DND-41 (cell line): Measurements from ENCODE around the gene TBC1D7.

Source experiments
- EZH2 ChIP-seq: IDR thresholded peaks from 3 replicates; pipeline ENCODE4 v1.6.1; 2012; ENCODE audit warnings: borderline replicate concordance, low read depth, mild to moderate bottlenecking, moderate library complexity, low read length, inconsistent platforms; ENCODE audit not compliant: severe bottlenecking
- TF ChIP-seq, protein P1 (sequence below): IDR thresholded peaks from 2 replicates; pipeline ENCODE4 v1.5.1; 2012; ENCODE audit warnings: borderline replicate concordance, low read length, moderate library complexity, mild to moderate bottlenecking; ENCODE audit not compliant: poor library complexity, severe bottlenecking; ENCODE audit errors: extremely low read depth

DNA sequence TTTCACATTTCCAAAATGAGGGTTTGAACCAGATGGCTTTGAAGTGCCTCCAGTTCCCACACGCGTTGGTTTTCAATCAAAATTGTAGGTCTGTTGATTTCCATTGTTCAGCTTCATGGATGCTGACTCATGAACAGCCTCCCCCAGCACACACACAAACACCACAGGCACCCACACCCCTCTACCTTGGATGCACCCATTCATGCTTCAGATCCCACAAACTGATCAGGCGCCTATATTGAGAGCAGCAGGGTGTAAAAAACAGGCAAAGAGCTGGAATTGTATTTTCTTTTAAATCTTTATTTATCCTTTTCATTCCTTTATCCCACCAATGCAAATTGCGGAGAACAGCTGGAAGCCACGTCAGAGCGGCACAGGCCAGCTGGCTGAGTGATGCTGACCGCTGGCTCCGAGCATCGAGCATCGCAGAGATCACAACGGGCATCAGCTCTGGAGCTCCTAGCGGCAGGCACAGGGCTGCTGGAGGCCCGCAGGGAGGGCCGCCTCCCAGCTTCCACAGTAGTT is 29.3 kb upstream of the TBC1D7 start:
- no peak for TF ChIP-seq EZH2
- TF ChIP-seq, protein P1, sequence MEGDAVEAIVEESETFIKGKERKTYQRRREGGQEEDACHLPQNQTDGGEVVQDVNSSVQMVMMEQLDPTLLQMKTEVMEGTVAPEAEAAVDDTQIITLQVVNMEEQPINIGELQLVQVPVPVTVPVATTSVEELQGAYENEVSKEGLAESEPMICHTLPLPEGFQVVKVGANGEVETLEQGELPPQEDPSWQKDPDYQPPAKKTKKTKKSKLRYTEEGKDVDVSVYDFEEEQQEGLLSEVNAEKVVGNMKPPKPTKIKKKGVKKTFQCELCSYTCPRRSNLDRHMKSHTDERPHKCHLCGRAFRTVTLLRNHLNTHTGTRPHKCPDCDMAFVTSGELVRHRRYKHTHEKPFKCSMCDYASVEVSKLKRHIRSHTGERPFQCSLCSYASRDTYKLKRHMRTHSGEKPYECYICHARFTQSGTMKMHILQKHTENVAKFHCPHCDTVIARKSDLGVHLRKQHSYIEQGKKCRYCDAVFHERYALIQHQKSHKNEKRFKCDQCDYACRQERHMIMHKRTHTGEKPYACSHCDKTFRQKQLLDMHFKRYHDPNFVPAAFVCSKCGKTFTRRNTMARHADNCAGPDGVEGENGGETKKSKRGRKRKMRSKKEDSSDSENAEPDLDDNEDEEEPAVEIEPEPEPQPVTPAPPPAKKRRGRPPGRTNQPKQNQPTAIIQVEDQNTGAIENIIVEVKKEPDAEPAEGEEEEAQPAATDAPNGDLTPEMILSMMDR: no peak
